GM21367 (cell line): Measurements from ENCODE around the gene SIPA1L3.

Experiments
- ATAC-seq: cut with Tn5 transposase; IDR thresholded peaks from one replicate; pipeline ENCODE4 v1.9.1; 2021; ENCODE audit not compliant: unreplicated experiment

Gene SIPA1L3

DNA sequence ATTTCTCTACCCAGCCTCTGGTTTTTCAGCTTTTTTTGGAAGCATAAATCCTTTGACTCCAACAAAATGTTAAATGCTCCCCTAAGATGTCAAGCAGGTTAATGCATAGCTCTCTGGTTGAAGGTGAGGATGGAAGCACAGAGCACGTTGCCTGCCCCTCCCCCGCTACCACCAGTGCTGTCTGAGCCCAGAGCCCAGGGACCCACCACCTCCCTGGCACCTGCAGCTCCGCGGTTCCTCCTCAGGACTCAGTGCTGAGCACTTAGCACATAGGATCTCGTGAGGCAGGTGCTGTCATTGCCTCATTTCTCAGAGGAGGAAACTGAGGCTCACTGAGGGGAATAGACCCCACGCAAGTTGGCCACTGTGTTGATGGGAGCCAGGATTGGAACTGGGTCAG lies 268.4 kb downstream of the SIPA1L3 start:
- ATAC-seq: no peak

DNA sequence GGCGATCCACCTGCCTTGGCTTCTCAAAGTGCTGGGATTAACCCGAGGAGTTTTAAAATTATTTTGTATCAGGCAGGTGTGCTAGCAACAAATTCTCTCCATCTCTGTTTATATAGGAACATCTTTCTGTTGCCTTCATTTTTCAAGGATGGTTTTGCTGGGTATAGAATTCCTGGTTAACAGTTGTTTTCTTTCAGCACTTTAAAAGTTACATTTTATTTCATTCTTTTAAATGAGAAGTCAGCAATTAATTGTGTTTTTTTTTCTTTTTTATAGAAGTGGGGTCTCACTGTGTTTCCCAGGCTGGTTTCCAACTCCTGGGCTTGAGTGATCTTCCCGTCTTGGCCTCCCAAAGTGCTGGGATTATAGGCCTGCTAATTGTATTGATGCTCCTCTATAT lies 273.1 kb downstream of the SIPA1L3 start:
- ATAC-seq: no peak

DNA sequence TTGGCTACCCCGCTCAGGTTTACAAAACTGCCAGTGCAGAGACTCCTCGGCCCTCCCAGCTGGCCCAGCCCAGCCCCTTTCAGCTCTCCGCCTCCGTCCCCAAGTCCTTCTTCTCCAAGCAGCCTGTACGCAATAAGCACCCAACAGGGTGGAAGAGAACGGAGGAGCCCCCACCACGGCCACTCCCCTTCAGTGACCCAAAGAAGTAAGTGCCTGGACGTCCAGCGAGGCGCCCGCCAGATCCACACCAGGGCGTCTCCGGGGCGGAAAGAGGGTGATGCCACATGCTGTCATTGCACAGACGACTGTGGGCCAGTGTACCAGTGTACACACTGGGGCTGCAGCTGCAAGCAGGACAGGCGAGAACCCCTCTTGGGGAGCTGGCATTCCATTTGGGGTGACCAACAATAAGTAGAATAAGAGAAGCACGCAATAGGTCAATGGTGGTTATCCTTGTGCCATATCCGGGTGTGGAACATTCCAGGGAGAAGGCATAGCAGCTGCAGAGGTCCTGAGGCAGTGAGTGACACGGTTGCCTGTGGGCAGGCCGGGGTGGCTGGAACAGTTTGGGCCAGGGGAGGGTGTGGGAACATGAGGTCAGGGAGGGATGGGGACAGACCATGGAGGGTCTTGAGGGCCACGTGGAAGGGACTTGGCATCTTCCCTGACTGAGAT lies 275.7 kb downstream of the SIPA1L3 start:
- ATAC-seq: no peak

DNA sequence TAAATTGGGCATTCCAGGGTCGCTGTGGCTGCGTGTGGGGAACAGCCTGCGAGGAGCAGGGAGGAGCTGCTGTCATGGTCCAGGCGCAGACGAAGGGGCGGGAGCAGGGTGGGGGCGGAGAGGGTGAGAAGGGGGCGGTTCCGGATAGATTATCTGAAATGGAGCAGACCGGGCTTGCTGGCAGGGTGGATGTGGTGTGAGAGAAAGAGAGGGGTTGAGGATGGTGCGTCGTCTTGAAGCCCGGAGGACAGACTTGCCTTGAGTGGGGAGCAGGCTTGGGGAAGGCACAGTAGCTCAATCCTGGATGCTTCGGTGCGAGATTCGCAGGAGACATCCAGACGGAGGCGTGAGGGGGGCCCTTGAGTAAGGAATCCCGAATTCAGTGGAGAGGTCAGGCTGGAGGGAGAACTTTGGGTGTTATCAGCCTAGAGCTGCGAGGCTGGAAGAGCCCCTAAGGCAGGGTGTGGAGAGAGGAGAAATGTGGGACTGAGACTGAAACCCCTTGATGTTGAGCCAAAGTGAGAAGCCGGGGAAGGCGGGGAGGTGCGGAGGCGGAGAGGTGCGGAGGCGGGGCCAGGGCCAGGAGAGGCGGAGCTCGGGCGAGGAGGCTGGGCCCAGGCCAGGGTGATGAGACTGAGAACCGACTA lies 276.4 kb downstream of the SIPA1L3 start:
- no peak for ATAC-seq

DNA sequence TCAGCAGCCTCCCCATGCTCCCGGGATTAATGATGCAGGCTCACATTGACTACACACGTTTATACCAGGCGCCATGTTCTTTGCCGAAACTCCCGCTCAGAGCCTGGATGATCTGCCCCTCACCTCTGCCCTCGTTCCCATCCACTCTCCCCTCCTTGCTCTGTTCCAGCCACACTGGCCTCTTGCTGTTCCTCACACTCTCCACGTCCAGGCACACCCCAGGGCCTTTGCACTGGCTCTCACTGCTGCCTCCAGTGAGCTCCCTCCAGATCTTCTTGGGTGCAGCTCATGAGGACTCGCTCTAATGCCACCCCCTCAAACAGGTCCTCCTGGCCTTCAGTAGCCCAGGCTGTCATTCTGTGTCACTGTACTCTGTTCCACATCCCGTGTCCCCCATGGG lies 277.8 kb downstream of the SIPA1L3 start:
- ATAC-seq: no peak

DNA sequence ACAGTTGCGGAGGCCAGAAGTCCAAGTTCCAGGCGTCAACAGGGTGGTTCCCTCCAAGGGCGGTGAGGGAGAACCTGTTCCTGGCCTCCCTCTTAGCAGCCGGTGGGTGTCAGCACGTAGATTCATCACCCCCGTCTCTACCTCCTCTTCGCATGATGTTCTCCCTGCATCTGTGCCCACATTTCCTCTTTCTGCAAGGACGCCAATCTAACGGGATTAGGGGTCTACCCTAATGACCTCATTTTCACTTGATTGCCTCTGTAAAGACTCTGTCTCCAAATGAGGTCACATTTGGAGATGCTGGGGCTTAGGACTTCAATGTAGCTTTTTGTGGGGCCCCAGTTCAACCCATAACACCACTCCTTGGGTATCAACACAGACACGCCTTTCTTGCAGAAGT lies 278.6 kb downstream of the SIPA1L3 start:
- no peak for ATAC-seq

DNA sequence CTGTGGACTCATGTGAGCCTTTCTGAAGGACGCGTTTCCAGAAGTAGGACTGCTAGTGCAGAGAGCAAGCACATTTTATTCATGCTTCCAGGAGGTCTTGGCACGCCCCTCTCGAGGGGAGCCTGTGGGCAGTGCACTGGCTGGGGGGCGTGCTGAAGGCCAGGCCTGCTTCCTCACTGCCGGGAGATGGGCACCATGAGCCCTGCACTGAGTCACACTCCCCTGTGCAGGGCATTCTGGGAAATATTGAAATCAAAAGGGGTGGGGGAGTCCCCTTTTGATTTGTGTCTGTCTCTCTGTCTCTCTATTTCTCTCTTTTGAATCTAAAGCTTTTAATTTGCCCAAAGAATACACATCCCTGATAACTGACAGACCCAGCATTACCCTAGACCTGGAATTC lies 283.1 kb downstream of the SIPA1L3 start:
- ATAC-seq: no peak

DNA sequence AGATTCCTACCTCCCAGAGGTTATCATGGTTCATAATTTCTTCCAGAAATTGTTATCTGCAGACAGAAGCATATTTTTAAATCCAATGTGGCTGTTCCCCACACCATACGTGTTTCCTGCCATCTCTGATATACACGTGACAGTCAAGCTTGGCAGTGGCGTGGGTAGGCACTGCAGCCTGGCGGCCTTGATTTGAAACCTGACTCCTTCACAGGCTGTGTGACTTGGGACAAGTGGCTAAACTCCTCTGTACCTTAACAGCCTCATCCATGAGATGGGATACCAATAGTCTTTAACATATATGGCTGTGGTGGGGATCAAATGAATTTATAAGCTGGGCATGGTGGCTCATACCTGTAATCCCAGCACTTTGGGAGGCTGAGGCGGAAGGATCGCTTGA lies 283.8 kb downstream of the SIPA1L3 start:
- no peak for ATAC-seq

DNA sequence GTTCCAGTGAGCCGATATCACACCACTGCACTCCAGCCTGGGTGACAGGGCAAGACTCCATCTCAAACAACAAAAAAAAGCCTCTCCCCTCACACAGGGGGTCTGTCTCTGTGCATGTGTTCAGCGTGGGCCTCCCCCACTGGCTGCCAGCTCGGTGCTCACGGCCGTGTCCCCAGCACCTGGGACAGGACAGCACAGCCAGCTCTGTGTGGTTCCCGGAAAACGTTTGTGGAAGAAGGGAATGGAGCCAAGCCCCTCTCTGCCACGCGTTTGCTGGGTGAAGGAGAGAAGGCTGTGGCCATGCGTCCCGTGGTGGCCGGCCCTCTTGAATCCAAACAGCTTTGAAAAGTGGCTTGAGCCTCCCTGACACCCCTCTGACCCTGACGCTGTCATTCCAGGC lies 284.7 kb downstream of the SIPA1L3 start:
- no peak for ATAC-seq

DNA sequence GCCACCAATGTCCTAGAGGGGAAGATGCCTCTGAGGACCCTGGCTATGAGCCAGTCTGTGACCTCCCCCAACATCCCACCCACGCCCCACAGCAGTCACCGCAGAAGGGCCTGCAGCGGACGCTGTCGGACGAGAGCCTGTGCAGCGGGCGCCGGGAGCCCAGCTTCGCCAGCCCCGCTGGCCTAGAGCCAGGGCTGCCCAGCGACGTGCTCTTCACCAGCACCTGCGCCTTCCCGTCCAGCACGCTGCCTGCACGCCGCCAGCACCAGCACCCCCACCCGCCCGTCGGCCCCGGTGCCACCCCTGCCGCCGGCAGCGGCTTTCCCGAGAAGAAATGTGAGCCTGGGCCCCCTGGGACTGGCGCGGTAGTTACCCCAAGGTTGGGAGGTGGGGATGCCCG lies 286.4 kb downstream of the SIPA1L3 start:
- no peak for ATAC-seq

DNA sequence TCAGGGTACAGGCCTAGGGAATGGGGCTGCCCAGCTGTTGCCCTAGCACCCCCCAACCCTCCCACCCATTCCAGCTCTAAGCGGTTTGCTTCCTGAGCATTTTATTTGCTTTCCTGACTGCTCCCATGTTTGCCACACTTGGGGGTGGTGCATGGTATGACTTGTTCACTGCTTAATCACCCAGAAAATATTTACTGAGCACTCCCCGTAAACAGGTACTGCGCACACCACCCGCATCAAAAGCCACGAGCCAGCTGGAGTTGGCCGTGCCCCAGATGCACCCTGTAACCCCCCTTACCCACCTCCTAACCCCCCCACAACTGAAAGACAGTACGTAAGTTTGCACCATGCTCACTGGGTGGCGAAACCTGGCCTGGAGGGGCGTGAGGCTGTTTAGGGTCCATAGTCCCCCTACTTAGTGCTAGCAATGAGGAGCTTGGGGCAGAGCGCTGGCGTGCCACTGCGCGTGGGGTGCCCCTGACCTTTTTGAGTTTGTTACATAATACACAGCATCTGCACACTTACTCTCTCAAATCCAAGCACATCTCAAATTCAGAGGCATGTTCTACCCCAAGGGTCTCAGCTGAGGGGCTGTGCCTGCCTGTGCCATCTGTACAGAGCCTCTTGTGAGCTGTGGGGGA lies 287.2 kb downstream of the SIPA1L3 start:
- ATAC-seq: no peak

DNA sequence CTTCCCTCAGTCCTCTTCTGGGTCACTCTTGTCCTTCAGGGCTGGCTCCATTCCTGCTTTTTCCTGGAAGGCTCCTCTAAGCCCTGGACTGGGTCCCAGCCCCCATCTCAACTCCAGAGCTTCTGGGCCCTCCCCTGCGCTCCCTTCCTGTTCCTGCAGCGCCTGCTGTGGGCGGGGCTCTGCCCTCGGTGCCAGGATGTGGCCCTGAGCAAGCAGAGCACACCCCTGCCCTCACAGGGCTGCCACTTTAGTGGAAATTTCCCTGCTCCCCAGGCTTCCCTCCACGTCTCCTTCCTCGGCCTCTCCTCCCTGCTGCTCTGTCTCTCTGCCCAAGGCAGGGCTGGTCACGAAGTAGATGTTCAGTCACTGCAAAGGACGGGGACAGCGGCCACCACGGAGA lies 288.2 kb downstream of the SIPA1L3 start:
- no peak for ATAC-seq

DNA sequence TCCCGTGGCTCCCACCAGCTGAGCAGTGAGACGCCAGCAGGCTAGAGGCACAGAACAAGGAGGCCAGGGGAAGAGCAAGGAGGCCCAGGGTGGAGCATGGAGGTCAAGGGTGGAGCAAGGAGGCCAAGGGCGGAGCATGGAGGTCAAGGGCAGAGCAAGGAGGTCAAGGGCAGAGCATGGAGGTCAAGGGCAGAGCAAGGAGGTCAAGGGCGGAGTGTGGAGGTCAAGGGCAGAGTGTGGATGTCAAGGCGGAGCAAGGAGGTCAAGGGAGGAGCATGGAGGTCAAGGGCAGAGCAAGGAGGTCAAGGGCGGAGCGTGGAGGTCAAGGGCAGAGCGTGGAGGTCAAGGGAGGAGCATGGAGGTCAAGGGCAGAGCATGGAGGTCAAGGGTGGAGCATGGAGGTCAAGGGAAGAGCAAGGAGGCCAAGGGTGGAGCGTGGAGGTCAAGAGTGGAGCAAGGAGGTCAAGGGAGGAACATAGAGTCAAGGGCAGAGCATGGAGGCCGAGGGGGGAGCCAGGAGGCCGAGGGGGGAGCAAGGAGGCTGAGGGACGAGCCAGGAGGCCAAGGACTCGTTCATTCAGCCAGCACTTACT lies 289.3 kb downstream of the SIPA1L3 start:
- no peak for ATAC-seq

DNA sequence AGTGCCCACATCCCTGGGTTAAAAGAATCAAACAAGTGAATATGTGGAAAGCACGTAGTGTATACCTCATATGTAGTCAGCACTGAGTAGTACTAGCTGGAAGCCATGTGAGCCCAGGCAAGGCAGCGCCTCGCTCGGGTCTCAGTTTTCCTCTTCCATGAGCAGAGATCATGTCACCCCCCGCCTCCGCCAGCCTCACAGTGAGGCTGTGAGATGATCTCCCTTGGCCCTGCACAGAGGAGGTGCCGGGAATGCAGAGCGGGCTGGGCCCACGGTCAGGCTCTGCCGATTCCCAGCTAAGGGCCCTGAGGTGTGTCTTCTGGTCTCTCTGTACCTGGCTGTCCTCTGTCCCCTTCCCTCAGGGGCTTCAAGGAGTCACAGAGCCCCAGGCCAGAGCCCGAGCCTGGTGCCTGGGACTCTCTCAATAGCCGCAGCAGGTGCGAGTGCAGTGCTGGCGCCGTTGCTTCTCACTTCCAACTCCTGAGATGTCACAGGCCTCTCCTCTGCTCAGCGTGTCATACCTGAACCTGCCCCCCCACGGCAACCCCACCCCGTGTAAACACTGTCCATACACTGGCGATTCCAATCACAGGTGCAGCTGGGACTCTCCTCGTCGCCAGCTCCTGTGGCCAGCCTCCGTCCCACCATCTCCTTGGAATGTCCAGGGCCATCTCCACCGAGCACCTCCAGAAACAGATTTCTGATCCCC lies 290.1 kb downstream of the SIPA1L3 start:
- ATAC-seq: no peak

DNA sequence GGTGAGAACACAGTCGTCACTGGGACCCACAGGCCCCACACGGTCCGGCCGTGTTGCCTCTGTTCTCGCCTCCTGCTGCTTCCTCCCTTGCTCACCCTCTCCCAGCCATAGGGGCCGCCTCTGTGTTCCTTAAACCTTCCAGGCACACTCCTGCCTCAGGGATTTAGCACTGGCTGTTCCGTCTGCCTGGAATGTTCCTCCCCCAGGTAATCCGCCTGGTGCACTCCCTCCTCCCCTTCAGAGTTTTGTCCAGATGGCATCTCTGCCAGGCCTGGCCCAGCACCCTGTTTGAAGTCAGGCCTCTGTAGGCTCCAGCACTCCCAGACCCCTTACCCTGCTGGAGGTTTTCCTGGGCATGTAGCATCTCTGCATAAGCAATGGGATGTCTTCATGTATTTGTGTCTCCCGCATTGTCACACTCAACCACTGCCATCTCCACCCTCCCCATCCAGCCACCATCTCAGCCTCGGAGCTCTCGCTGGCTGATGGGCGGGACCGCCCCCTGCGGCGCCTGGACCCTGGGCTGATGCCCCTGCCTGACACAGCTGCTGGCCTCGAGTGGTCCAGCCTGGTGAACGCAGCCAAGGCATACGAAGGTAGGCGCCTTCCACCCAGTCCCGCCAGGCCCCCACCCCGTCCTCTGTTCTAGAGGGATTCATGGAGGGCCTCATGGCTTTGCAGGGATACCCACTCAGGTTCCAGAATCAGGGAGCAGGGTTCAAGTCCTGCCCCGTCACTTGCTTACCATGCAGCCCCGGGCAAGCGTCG lies 291.1 kb downstream of the SIPA1L3 start:
- no peak for ATAC-seq

DNA sequence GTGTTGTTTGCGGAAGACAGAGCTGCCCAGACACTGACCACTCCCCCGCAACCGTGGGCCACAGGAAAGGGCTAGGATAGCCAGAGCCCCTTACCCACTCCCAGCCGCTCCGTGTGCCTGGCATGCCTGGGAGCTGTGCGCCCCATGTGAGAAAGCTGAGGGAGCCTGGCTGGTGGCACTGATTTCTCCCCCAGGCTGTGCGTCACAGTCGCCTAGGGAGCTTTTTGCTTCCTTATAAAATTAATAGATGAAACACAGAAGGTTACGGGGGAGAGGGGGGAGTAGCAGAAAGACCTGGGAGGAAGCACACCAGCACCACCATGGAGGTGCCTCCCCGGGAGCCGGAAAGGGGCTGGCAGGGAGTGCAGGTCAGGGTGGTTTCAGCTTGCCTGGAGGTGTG lies 292.3 kb downstream of the SIPA1L3 start:
- no peak for ATAC-seq

DNA sequence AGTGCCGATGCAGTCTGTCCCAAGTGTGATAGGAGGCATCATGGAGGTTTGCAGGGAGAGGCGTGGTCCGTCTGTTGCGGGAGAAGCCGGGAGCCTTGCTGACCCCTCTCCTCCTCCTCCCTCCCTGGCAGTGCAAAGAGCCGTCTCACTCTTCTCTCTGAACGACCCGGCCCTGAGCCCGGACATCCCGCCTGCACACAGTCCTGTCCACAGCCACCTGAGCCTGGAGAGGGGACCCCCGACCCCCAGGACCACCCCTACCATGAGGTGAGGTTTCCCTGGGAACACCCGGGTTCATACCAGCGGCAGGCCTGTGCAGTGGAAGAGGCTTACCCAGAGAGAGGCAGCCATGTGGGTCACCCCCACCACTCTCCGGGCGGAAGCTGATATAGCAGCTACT lies 294.7 kb downstream of the SIPA1L3 start:
- ATAC-seq: no peak

DNA sequence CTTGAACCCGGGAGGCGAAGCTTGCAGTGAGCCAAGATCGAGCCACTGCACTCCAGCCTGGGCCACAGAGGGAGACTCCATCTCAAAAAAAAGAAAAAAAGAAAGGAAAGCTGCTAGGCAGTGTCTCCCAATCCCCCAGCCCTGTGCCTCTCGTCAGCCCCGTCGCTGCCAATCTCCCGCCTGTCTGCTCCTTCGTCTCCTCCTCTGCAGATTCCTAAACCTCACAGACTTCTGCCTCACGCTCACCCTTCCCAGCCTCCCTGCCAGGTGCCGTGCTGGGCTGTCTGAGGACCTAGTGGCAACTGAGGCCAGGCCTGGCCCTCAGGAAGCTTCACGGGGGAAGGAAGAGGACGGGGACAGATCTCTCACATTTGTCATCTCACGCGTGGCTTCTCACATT lies 295.5 kb downstream of the SIPA1L3 start:
- ATAC-seq: no peak

DNA sequence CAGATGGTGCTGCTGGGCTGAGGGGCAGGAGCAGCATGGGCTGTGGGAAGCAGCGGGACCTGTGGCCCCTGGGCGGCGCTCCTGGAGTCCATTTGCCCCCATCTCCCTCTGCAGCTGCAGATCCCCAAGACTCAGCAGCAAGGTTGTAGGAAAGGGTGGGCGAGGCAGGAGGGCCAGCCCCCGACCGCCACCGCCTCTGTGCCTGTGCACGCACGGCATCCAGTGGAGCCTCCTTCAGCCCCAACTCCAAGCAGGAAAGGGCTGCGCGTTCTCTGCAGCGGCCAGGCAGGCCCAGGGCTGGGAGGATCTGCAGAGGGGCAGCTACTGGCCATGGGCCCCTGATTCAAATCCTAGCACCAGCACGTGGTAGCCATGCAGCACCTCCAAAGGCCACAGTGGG lies 296.2 kb downstream of the SIPA1L3 start:
- ATAC-seq: no peak

DNA sequence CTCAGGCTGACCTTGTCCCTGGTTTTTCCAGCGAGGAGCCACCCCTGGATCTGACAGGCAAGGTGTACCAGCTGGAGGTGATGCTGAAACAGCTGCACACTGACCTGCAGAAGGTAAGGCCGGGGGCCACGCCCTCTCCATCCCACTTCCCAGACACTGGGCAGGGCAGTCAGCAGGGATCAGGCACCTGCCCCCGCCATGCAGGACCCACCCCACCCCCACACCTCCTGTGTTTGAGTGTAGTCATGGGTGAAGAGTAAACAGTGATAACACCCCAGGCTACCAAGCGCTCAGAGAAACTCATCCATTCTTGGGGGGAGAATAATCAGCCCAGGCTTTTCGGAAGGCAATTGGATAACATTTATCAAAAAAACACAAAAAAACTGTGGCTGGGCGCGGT lies 297.1 kb downstream of the SIPA1L3 start:
- no peak for ATAC-seq

DNA sequence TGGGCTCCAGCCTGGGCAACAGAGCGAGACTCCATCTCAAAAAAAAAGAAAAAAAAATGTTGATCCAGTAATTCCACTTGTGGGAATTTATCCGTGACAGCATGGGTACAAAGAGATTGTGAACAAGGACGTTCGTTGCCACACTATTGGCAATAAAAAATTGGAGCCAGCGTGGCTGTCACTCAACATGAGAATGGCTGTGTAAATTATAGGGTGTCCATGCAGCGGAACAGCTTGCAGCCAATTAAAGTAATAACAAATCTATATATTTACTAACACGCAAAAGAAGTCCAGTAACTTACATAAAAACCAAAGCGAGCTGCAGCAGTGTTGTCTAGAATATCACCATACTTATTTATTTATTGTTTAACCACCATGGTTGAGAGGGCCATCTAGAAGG lies 297.7 kb downstream of the SIPA1L3 start:
- ATAC-seq: no peak
